ENCODE results near the gene CBLIF.
"Not testable (repeated sequence)": the region's sequence is repeated elsewhere in the genome, so short reads cannot be mapped to it uniquely, and the experiment has no call there.

Gene CBLIF

GRCh38 chr11:59791639-59792038, 53.7 kb downstream of the CBLIF start:
- no peak for DNase-seq

- no peak for DNase-seq
Measured at GRCh38 chr11:59787816-59788215, 57.5 kb downstream of the CBLIF start.

- DNase-seq, result no peak
Measured at GRCh38 chr11:59787255-59787588, 58.1 kb downstream of the CBLIF start.

- DNase-seq, result no peak
Measured at GRCh38 chr11:59785818-59786217, 59.5 kb downstream of the CBLIF start.

- not testable (repeated sequence) for DNase-seq
Measured at GRCh38 chr11:59784441-59784840, 60.9 kb downstream of the CBLIF start.

GRCh38 chr11:59783632-59784090, 61.6 kb downstream of the CBLIF start:
- peak; percentile 21 for DNase-seq

GRCh38 chr11:59782080-59782479, 63.2 kb downstream of the CBLIF start:
- no peak for DNase-seq

- no peak for DNase-seq
Measured at GRCh38 chr11:59779487-59779886, 65.8 kb downstream of the CBLIF start.

Measured in hematopoietic multipotent progenitor cell treated with erythropoietin and hydrocortisone succinate and interleukin-3 and kit ligand, for 4 days (in vitro differentiated cells).